ENCODE data around the gene OLIG1.

DNA sequence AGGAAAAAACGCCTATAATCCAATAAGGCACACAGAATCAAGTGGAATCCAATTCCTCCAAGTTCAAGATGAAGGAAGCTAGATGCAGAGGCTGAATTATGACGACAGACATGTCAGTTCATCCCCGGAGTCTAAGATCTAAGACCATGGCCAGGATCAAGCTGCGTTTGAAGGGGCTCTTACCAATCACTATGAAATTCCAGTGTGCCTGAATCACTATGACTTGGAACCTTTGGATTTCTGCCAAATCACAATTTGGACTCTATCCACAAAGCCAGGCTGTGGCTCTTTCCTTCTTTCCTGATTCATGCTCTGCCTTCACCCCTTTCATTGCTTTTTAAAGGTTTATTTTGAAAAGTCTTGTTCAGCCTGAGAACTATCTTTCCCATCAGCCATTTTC is 27.1 kb upstream of the OLIG1 start:
- no peak for TF ChIP-seq POLR2AphosphoS5 (IDR thresholded peaks at IDR 0.05; ENCODE audit: borderline replicate concordance, low read depth, low read length)
- no peak for TF ChIP-seq EZH2 (IDR thresholded peaks at IDR 0.05)
